ENCODE results near the gene RALGAPA1. TPM values are rescaled to one million over a fixed set of nuclear protein-coding genes. Genes with fewer than 3 reads are reported as not detected.

The RALGAPA1 gene
- polyA plus RNA-seq, 1 donor from 2014 or later = 73.3 TPM

GRCh38 chr14:35617500-35617899, 191.6 kb downstream of the RALGAPA1 start:
- H3K79me2 ChIP-seq (replicated peaks; ENCODE audit: insufficient read depth, low read length) = no peaks in the 10 kb centered on the region
- no peak overlapping the region for H3K27ac ChIP-seq (ENCODE audit: low read length)
- no peak overlapping the region for H2AFZ ChIP-seq (ENCODE audit: low read depth, low read length)

GRCh38 chr14:35607380-35607779, 201.7 kb downstream of the RALGAPA1 start:
- no peak overlapping the region for H3K4me3 ChIP-seq (ENCODE audit: low read length)
- H3K9me2 ChIP-seq (ENCODE audit: insufficient read depth, low read length) = no peaks in the 10 kb centered on the region
- no peak overlapping the region for H3K4me2 ChIP-seq (ENCODE audit: low read length)
- no peak overlapping the region for H2AFZ ChIP-seq (ENCODE audit: low read depth, low read length)
- no peaks in the 10 kb centered on the region for H3F3A ChIP-seq (ENCODE audit: insufficient read depth, low read length, poor library complexity, severe bottlenecking)
- H4K20me1 ChIP-seq (ENCODE audit: insufficient read depth) = no peaks in the 10 kb centered on the region
- peaks cover 16% of the 10 kb centered on the region for H3K36me3 ChIP-seq (ENCODE audit: insufficient read depth, low read length)
- no peaks in the 10 kb centered on the region for H3K79me2 ChIP-seq (replicated peaks; ENCODE audit: insufficient read depth, low read length)
- no peak overlapping the region for H3K9ac ChIP-seq (ENCODE audit: low read length)
- no peaks in the 10 kb centered on the region for H3K27me3 ChIP-seq (ENCODE audit: insufficient read depth, low read depth, low read length)
- H3K27ac ChIP-seq (ENCODE audit: low read length) = no peak overlapping the region
- TF ChIP-seq POLR2AphosphoS5 (IDR thresholded peaks at IDR 0.05) (no peak), CTCF (IDR thresholded peaks at IDR 0.05; ENCODE audit: poor library complexity, severe bottlenecking) (no peak), SMC3 (conservative IDR thresholded peaks at IDR 0.05; ENCODE audit: poor library complexity) (no peak), RAD21 (conservative IDR thresholded peaks at IDR 0.05) (no peak), EZH2 (IDR thresholded peaks at IDR 0.05; ENCODE audit: borderline replicate concordance, insufficient read depth, low read length, poor library complexity, severe bottlenecking) (no peak), EP300 (conservative IDR thresholded peaks at IDR 0.05; ENCODE audit: poor library complexity, severe bottlenecking) (no peak), TAF1 (IDR thresholded peaks at IDR 0.05; ENCODE audit: low read depth) (no peak), MXI1 (conservative IDR thresholded peaks at IDR 0.05; ENCODE audit: poor library complexity, severe bottlenecking) (no peak)
- TF ChIP-seq, protein P1, sequence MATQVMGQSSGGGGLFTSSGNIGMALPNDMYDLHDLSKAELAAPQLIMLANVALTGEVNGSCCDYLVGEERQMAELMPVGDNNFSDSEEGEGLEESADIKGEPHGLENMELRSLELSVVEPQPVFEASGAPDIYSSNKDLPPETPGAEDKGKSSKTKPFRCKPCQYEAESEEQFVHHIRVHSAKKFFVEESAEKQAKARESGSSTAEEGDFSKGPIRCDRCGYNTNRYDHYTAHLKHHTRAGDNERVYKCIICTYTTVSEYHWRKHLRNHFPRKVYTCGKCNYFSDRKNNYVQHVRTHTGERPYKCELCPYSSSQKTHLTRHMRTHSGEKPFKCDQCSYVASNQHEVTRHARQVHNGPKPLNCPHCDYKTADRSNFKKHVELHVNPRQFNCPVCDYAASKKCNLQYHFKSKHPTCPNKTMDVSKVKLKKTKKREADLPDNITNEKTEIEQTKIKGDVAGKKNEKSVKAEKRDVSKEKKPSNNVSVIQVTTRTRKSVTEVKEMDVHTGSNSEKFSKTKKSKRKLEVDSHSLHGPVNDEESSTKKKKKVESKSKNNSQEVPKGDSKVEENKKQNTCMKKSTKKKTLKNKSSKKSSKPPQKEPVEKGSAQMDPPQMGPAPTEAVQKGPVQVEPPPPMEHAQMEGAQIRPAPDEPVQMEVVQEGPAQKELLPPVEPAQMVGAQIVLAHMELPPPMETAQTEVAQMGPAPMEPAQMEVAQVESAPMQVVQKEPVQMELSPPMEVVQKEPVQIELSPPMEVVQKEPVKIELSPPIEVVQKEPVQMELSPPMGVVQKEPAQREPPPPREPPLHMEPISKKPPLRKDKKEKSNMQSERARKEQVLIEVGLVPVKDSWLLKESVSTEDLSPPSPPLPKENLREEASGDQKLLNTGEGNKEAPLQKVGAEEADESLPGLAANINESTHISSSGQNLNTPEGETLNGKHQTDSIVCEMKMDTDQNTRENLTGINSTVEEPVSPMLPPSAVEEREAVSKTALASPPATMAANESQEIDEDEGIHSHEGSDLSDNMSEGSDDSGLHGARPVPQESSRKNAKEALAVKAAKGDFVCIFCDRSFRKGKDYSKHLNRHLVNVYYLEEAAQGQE (IDR thresholded peaks at IDR 0.05; ENCODE audit: borderline replicate concordance) = no peak
- no peaks in the 10 kb centered on the region for H3K9me3 ChIP-seq (ENCODE audit: low read length)

More at GRCh38 chr14:35617500-35617899, 191.6 kb downstream of the RALGAPA1 start:
- TF ChIP-seq RAD21 (conservative IDR thresholded peaks at IDR 0.05) = no peak
- Histone ChIP-seq H3K9ac (ENCODE audit: low read length) (no peak overlapping the region), H3K9me2 (ENCODE audit: insufficient read depth, low read length) (no peaks in the 10 kb centered on the region), H3K9me3 (ENCODE audit: low read length) (no peaks in the 10 kb centered on the region), H3K4me2 (ENCODE audit: low read length) (no peak overlapping the region), H3K27me3 (ENCODE audit: insufficient read depth, low read depth, low read length) (no peaks in the 10 kb centered on the region), H3F3A (ENCODE audit: insufficient read depth, low read length, poor library complexity, severe bottlenecking) (no peaks in the 10 kb centered on the region), H3K4me3 (ENCODE audit: low read length) (no peak overlapping the region), H3K36me3 (ENCODE audit: insufficient read depth, low read length) (peaks cover 6% of the 10 kb centered on the region), H4K20me1 (ENCODE audit: insufficient read depth) (no peaks in the 10 kb centered on the region)

DNA sequence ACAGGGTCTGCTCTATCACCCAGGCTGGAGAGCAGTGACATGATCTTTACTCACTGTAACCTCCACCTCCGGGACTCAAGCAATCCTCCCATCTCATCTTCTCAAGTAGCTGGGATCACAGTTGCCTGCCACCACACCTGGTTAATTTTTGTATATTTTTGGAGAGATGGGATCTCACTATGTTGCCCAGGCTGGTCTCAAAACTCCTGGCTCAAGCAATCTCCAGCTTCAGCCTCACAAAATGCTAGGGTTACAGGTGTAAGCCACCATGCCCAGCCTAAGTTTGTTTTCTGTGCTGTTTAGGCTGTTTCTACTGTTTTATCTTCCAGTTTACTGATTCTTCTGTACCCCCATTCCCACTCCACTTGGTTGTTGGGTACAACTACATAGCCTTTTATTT, 208.8 kb downstream of the RALGAPA1 start:
- Histone ChIP-seq H3K36me3 (ENCODE audit: insufficient read depth, low read length) (peaks cover 35% of the 10 kb centered on the region), H3K4me2 (ENCODE audit: low read length) (no peak overlapping the region), H3K9me2 (ENCODE audit: insufficient read depth, low read length) (no peaks in the 10 kb centered on the region), H3K4me3 (ENCODE audit: low read length) (no peak overlapping the region), H3K9ac (ENCODE audit: low read length) (no peak overlapping the region), H3K79me2 (replicated peaks; ENCODE audit: insufficient read depth, low read length) (no peaks in the 10 kb centered on the region), H3K27me3 (ENCODE audit: insufficient read depth, low read depth, low read length) (no peaks in the 10 kb centered on the region), H4K20me1 (ENCODE audit: insufficient read depth) (no peaks in the 10 kb centered on the region), H3K9me3 (ENCODE audit: low read length) (no peaks in the 10 kb centered on the region), H3K27ac (ENCODE audit: low read length) (no peak overlapping the region), H2AFZ (ENCODE audit: low read depth, low read length) (no peak overlapping the region), H3F3A (ENCODE audit: insufficient read depth, low read length, poor library complexity, severe bottlenecking) (no peaks in the 10 kb centered on the region)
- TF ChIP-seq RAD21 (conservative IDR thresholded peaks at IDR 0.05) (no peak), MXI1 (conservative IDR thresholded peaks at IDR 0.05; ENCODE audit: poor library complexity, severe bottlenecking) (no peak), POLR2AphosphoS5 (IDR thresholded peaks at IDR 0.05) (no peak), TAF1 (IDR thresholded peaks at IDR 0.05; ENCODE audit: low read depth) (no peak), SMC3 (conservative IDR thresholded peaks at IDR 0.05; ENCODE audit: poor library complexity) (no peak), EZH2 (IDR thresholded peaks at IDR 0.05; ENCODE audit: borderline replicate concordance, insufficient read depth, low read length, poor library complexity, severe bottlenecking) (no peak), CTCF (IDR thresholded peaks at IDR 0.05; ENCODE audit: poor library complexity, severe bottlenecking) (no peak), EP300 (conservative IDR thresholded peaks at IDR 0.05; ENCODE audit: poor library complexity, severe bottlenecking) (no peak)
- TF ChIP-seq, protein P1 (IDR thresholded peaks at IDR 0.05; ENCODE audit: borderline replicate concordance) = no peak

Measured in neural cell (in vitro differentiated cells).